ENCODE measurements around the gene FAM237B.

DNA sequence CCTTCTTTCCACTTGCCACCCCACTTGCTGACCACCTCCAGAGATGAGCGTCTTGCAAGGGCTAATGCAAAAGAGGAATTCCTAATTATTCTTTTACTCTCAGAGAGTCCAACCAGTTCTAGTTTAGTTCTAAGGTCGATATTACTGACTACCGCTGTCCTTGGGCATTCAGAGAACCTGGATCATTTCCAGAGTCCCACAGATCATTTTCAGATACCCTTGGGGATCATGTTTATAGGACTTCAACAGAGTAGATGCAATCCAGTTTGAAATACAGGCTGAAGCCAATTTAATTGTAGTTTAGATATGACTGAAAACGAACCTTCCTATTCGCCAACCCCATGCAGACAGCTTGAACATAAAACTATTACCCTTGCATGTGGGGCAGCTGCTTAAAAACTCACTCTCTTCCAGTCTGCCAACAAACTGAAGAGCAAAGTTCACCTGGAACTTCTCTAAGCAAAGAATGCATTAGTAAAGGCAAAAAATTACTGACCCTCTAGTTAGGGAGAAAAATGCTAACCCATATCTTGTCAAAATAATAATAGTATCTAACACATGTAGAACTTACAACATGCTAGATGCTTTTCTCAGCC, 53.7 kb downstream of the FAM237B start:
- TF ChIP-seq, protein P1, sequence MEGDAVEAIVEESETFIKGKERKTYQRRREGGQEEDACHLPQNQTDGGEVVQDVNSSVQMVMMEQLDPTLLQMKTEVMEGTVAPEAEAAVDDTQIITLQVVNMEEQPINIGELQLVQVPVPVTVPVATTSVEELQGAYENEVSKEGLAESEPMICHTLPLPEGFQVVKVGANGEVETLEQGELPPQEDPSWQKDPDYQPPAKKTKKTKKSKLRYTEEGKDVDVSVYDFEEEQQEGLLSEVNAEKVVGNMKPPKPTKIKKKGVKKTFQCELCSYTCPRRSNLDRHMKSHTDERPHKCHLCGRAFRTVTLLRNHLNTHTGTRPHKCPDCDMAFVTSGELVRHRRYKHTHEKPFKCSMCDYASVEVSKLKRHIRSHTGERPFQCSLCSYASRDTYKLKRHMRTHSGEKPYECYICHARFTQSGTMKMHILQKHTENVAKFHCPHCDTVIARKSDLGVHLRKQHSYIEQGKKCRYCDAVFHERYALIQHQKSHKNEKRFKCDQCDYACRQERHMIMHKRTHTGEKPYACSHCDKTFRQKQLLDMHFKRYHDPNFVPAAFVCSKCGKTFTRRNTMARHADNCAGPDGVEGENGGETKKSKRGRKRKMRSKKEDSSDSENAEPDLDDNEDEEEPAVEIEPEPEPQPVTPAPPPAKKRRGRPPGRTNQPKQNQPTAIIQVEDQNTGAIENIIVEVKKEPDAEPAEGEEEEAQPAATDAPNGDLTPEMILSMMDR (IDR thresholded peaks at IDR 0.05) = no peak
- no peak for TF ChIP-seq POLR2A (IDR thresholded peaks at IDR 0.05)

All from lower leg skin (tissue), 3 donors.